ENCODE data around the gene TNPO2.
A peak's percentile ranks its signal among the peaks of the same experiment; 100 is the strongest.

Gene TNPO2

GRCh38 chr19:12723641-12724426 is at the start of gene TNPO2:
Gene TNPO2 (minus strand): TSS chr19:12723932. CDS start chr19:12720977, 2,955 bp downstream.
- DNase-seq: peak; percentile 54

- DNase-seq: no peak
These were observed 48.6 kb upstream of the TNPO2 start for GRCh38 chr19:12772323-12772722.

DNA sequence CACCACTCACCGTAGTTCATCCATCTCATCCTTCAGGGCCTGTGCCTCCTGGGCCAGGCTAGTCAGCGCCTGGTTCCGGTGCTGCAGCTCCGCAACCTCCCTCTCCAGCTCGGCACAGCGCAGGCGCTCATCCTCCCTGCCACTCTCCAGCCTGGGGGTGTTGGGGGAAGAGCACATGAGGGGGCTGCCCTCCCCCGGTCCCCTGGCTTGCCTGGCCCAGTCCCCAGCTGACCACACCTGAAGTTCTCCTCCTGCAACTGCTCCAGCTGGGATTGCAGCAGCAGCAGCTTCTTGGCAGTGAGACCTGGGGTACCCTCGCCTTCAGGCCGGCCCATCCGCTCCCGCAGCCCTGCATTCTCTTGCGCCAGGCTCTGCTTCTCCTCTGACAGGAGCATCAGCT is 47.2 kb upstream of the TNPO2 start:
- no peak for DNase-seq

DNA sequence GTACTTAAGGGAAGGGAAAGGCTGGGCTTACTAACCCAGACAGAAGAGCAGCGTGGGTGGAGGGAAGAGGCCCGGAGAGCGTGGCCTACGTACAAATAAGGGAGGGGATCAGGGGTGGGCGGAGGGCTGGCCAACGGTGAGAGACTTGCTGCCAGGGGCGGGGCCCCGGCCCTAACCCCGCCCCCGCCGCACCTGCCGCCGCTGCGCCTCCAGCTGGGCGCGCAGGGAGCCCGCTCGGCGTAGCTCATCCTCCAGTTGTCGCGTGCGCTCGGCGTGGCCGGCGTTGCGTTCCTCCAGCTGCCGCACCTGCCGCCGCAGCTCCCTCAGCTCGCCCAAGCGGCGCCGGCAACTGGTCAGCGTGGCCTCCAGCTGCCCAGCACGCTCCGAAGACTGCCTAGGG is 46.0 kb upstream of the TNPO2 start:
- DNase-seq: no peak

DNA sequence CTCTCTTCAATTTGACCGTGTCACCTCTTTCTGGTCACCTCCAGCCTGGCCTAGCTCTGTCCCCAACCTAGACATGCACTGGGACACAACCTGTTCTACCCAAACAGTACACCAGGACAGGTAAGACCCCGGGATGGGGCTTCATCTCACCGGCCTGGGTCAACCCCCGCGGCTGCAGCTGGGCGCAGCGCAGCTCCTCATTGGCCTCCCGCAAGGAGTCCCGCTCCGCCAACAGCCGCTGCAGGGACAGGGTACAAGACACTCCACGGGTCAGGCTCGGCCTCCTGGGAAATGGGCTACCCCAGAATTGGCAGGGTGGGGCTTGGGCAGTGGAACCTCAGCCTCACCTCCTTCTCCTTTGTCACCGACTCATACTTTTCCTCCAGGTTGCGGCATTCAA is 43.9 kb upstream of the TNPO2 start:
- DNase-seq: no peak

DNA sequence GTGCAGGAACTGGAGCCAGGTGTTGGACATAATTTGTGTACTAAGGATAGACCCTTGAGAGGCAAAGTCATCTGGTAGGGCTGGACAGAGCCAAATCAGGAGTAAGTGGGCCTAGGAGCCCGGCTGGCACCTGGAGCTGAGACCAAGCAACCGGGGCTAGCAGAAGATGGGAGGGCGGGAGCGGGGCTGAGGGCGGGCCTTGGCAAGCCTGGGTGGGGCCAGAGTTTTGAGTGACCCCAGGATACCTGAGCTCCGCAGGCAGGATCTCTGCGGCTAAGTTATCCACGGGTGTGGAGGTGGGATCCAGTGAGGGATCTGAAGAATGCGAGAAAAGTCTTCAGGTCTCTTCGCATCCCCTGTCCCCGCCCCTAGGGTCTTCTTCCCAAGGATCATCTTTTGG is 43.4 kb upstream of the TNPO2 start:
- no peak for DNase-seq

GRCh38 chr19:12766051-12766521 is 42.4 kb upstream of the TNPO2 start:
- no peak for DNase-seq

- no peak for DNase-seq
These were observed 41.0 kb upstream of the TNPO2 start for GRCh38 chr19:12764698-12765097.

GRCh38 chr19:12763100-12763499 is 39.4 kb upstream of the TNPO2 start:
- DNase-seq: no peak

DNA sequence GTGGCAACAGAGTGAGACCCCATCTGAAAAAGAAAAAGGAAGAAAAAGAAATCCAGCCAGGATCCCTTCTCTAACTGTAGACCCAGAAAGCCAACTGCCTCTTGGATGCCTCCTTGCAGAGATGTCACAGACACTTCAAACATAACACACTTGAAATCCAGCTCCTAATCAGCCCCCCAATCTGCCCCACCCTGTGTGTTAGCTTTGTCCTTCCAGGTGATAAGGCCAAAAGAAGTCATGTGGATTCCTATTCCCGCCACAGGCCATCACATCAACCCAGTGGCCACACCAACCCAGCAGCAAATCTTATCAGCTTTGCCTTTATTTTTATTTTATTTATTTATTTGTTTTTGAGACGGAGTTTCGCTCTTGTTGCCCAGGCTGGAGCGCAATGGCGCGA is 36.0 kb upstream of the TNPO2 start:
- no peak for DNase-seq

DNA sequence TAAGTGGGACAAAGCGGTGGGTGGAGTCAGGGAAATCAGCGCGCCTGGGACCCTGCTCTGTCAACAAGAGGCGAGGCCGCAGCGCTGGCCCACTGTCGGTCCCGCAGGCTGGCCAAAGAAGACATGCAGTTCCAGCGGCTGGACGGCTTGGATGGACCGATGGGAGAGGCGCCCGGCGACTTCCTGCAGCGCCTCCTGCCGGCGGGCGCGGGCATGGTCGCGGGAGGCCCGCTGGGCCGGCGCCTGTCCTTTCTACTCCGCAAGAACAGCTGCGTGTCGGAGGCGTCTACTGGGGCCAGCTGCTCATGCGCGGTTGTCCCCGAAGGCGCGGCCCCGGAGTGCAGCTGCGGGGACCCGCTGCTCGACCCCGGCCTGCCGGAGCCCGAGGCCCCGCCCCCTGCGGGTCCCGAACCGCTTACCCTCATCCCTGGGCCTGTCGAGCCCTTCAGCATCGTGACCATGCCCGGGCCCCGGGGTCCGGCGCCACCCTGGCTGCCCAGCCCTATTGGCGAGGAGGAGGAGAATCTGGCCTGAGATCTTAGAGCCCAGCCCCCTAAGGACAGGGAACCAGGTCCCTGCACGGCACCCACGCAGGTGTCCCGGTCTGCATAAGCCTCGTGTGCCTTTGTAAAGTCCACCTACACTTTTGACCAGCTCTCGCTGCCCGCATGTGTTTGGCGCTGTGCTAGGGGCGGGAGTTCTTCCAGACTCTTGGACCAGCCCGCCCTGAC is 34.0 kb upstream of the TNPO2 start:
- peak; percentile 18 for DNase-seq

DNA sequence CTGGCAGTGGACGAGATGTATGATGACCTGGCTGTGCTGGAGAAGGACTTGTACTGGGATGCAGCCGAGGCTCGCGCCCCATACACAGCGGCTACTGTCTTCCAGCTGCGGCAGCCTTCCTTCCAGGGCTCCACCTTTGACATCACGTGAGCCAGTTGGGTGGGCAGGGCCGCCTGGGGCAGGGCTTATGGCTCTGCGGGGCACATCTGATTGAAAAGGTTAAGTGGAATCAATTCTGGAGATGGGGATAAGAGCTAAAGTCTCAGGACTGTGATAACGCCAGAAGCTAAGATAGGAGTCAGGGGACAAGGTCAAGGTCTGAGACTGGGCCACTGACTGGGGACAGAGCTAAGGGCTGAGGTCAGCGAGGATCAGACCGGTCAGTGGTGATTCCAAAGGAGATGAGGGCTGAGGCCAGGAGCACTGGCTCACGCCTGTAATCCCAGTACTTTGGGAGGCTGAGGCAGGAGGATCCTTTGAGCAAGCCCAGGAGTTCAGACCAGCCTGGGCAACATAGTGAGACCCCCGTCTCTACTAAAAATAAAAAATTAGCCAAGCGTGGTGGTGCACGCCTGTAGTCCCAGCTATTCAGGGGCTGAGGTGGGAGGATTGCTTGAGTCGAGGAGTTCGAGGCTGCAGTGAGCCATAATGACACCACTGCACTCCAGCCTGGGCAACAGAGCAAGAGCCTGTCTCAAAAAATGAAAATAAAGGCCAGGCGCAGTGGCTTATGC is 32.6 kb upstream of the TNPO2 start:
- DNase-seq: no peak

DNA sequence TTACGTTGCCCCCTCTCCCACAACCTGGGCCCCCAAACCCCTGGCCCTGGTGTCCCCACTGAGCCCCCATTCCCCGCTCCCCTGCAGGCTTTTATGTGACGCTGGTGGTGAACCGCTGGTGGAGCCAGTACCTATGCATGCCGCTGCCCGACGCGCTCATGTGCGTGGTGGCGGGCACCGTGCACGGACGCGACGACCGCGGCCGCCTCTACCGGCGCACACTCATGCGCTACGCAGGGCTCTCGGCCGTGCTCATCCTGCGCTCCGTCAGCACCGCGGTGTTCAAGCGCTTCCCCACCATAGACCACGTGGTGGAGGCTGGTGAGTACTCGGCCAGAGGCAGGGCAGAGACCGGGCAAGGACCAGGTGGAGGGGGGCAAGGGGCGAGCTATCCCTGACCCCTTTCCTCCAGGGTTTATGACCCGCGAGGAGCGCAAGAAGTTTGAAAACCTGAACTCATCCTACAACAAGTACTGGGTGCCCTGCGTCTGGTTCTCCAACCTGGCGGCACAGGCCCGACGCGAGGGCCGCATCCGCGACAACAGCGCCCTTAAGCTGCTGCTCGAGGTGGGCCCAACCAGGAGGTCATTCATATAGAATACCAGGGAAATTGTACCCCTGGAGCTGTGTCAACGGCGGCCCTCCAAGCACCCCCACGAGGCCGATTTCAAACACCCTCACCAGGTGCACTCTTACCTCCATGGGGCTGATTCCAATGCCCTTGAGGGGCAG is 30.9 kb upstream of the TNPO2 start:
- no peak for DNase-seq

GRCh38 chr19:12752056-12752781 is 28.5 kb upstream of the TNPO2 start:
- no peak for DNase-seq

- no peak for DNase-seq
These were observed 27.9 kb upstream of the TNPO2 start, which contains the start of gene BEST2 for GRCh38 chr19:12751635-12752034. Gene BEST2 (plus strand): TSS chr19:12751791. CDS start chr19:12752593, 802 bp downstream.

GRCh38 chr19:12750851-12751250 is 27.1 kb upstream of the TNPO2 start:
- DNase-seq: no peak

- no peak for DNase-seq
These were observed 26.3 kb upstream of the TNPO2 start for GRCh38 chr19:12749938-12750521.

DNA sequence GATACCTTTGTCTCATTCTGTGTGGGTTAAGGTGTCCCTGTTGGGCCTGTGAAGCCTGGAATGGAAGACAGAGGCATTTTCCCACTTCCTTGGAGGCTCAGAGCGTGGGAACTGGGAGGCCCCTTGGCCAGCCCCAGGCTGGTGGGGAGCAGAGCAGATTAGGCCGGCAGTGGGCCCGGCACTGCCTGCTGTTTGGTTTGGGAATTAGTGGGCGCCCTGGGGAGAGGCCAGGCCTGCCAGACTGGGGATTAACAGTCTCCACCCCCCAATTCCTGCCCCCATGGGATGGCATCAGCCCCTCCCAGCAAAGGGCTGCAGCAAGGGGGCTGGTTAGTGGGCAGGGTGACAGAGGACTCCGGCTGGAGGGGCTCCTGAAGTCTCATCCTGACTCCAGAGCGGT is 24.8 kb upstream of the TNPO2 start:
- DNase-seq: no peak

DNA sequence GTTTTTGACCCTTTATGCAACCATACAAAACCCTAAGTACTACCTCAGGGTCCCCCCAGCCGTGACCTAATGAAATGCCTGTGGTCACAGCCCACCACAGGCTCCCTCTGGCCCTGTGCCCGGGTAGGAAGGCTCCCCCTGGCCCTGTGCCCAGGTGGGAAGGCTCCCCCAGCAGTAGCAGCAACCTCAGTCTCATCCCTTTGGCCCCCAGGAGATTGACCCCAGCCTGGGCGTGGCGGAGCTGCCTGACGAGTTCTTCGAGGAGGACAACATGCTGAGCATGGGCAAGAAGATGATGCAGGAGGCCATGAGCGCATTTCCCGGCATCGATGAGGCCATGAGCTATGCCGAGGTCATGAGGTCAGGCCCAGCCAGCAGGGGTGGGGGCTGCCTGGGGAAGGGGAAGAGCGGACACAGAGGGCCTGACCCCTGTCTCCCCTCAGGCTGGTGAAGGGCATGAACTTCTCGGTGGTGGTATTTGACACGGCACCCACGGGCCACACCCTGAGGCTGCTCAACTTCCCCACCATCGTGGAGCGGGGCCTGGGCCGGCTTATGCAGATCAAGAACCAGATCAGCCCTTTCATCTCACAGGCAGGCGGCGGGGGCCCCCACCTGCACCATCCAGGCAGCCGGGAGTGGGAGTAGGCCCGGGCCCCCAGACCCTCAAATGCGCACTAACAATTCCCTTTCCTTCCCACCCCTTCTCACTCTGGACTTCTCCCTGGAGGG is 21.6 kb upstream of the TNPO2 start:
- no peak for DNase-seq

GRCh38 chr19:12737835-12738351 is 14.2 kb upstream of the TNPO2 start:
- DNase-seq: no peak
